ENCODE data around the gene TMEM94.
A peak's percentile ranks its signal among the peaks of the same experiment; 100 is the strongest.

The TMEM94 gene

DNA sequence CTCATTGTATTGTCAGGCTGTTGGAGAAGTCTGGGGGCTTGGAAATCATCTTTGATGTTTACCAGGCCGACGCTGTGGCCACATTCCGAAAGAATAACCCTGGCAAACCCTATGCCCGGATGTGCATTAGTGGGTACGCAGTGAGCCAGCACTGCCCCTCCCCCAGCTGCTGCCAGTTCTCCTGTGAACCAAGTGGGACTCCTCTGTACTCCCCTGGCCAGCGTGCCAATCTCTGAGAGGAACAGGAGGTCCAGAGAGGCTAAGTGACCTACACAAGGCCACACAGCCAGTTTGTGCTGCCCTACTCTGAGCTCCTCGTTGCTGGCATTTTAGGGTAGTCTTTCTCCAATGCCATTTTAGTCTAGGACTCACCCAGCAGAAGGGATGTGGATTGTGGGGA lies 67.2 kb downstream of the TMEM94 start:
- no peak overlapping the region for H3K9ac ChIP-seq (ENCODE audit: low read depth, low read length)
- peaks cover 45% of the 10 kb centered on the region for H3K36me3 ChIP-seq (ENCODE audit: control insufficient read depth, insufficient read depth, low read length)
- peaks cover 4% of the 10 kb centered on the region; the same call in 1 of the 2 replicates for H3K27me3 ChIP-seq (ENCODE audit: control insufficient read depth, insufficient read depth, low read length)
- H3K4me1 ChIP-seq (ENCODE audit: control insufficient read depth, insufficient read depth, low read length), result no peaks in the 10 kb centered on the region; the same call in 1 of the 2 replicates
- H3K27ac ChIP-seq (ENCODE audit: low read depth, low read length), result no peak overlapping the region
- H3K4me3 ChIP-seq (ENCODE audit: low read depth, low read length), result no peak overlapping the region
- no peaks in the 10 kb centered on the region for H3K9me3 ChIP-seq (ENCODE audit: control insufficient read depth, insufficient read depth, low read length)

GRCh38 chr17:75524269-75524969 lies 68.0 kb downstream of the TMEM94 start:
- H3K4me1 ChIP-seq (ENCODE audit: control insufficient read depth, insufficient read depth, low read length), result no peaks in the 10 kb centered on the region; the same call in 1 of the 2 replicates
- peak overlapping the region; percentile 87 for H3K27ac ChIP-seq (ENCODE audit: low read depth, low read length)
- H3K9ac ChIP-seq (ENCODE audit: low read depth, low read length), result peak overlapping the region; percentile 81; the same call in 1 of the 2 replicates
- peaks cover 37% of the 10 kb centered on the region for H3K36me3 ChIP-seq (ENCODE audit: control insufficient read depth, insufficient read depth, low read length)
- no peaks in the 10 kb centered on the region for H3K9me3 ChIP-seq (ENCODE audit: control insufficient read depth, insufficient read depth, low read length)
- H3K4me3 ChIP-seq (ENCODE audit: low read depth, low read length), result peak overlapping the region; percentile 86
- peaks cover 4% of the 10 kb centered on the region; the same call in 1 of the 2 replicates for H3K27me3 ChIP-seq (ENCODE audit: control insufficient read depth, insufficient read depth, low read length)

DNA sequence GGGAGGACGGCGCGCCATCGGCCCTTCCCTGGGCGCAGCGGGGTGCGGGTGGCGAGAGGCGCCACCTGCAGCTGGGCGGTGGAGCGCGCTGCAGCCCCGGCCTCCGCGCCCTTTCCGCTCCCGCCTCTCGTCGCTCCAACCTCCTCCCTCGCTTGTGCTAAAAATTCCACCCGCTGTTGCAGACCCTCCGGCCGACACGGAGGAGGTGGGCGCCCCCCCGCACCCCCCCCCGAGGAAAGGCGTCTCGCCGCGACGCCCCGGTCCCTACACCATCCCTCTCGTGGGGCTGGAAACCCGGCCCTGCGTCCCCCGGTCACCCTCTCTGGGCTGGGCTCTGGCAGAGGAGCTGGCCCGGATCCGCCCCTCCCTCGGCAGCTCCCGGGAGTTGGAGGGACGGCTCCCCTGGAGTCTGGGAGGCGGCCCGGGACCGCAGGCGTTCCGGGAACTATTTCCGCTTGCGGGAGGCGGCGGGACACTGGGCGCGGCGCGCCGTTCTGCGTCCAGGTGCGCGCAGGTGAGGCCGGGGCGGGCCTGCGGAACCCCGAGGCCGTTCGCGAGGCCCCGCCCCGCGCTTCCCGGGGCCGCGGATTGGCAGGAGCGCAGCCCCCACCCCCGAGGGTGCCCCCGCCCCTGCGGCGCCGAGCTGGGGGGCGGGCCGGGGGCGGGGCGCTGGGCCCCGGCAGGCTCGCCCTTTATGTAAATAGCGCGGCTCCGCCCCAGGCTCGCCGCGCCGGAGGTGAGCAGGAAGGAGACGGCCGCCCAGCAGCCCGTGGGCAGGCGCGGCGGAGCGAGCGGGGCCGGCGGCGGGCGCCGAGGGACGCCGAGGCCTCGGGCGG lies 68.8 kb downstream of the TMEM94 start, which contains the start of gene LLGL2:
Gene LLGL2, plus strand, starts transcription at position 728 of the 836 bp plus-strand sequence. CDS start 17,730 bp downstream, outside the sequence.
- no peaks in the 10 kb centered on the region for H3K9me3 ChIP-seq (ENCODE audit: control insufficient read depth, insufficient read depth, low read length)
- peak within 1 kb of the TSS; percentile 87 for H3K27ac ChIP-seq (ENCODE audit: low read depth, low read length)
- H3K9ac ChIP-seq (ENCODE audit: low read depth, low read length), result peak within 1 kb of the TSS; percentile 81
- H3K4me1 ChIP-seq (ENCODE audit: control insufficient read depth, insufficient read depth, low read length), result no peaks in the 10 kb centered on the region; the same call in 1 of the 2 replicates
- peaks cover 4% of the 10 kb centered on the region; the same call in 1 of the 2 replicates for H3K27me3 ChIP-seq (ENCODE audit: control insufficient read depth, insufficient read depth, low read length)
- peak within 1 kb of the TSS; percentile 86 for H3K4me3 ChIP-seq (ENCODE audit: low read depth, low read length)
- H3K36me3 ChIP-seq (ENCODE audit: control insufficient read depth, insufficient read depth, low read length), result peaks cover 31% of the 10 kb centered on the region

DNA sequence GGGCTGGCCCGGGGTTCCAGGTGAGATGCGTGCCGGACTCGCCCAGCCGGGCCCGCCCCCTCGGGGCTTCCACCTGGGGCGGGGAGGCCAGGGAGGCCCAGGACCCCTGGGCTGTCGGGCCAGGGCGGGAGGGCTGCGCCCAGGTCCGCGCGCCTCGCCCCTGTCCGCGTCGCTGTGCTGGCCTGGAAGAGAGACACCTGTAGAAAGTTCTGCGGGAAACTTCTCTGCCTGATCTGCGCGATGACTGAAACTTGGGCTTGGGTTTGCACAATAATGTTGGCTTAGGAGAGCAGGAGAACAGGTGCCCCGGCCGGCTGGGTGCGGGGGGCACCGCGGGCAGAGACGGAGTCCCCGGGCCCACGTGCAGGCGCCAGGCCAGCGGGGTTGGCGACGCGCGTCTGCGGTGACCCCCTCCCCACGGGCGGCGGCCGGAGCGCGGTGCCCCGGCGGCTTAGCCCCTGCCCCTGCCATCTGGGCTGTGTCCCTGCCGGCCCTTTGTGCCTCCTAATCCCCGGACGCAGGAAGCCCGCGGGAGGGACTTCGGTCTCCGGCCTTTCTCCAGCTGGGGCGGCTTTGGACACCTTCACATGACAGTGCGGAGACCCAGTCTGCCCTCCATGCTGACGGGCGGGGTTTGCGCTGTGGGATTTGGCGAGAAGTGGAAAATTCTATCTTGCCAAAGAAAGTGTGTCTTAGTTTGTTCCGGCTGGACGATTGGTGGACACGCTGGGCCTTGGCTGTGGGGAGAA lies 69.5 kb downstream of the TMEM94 start:
- Histone ChIP-seq H3K9me3 (ENCODE audit: control insufficient read depth, insufficient read depth, low read length) (no peaks in the 10 kb centered on the region), H3K27ac (ENCODE audit: low read depth, low read length) (peak overlapping the region; percentile 55), H3K4me3 (ENCODE audit: low read depth, low read length) (peak overlapping the region; percentile 86), H3K9ac (ENCODE audit: low read depth, low read length) (peak overlapping the region; percentile 16; the same call in 1 of the 2 replicates), H3K4me1 (ENCODE audit: control insufficient read depth, insufficient read depth, low read length) (peaks cover 4% of the 10 kb centered on the region; the same call in 1 of the 2 replicates), H3K27me3 (ENCODE audit: control insufficient read depth, insufficient read depth, low read length) (peaks cover 4% of the 10 kb centered on the region; the same call in 1 of the 2 replicates), H3K36me3 (ENCODE audit: control insufficient read depth, insufficient read depth, low read length) (peaks cover 29% of the 10 kb centered on the region)

GRCh38 chr17:75526555-75527270 lies 70.3 kb downstream of the TMEM94 start:
- H3K9me3 ChIP-seq (ENCODE audit: control insufficient read depth, insufficient read depth, low read length), result no peaks in the 10 kb centered on the region
- H3K4me3 ChIP-seq (ENCODE audit: low read depth, low read length), result peak overlapping the region; percentile 86
- peak overlapping the region; percentile 16; the same call in 1 of the 2 replicates for H3K9ac ChIP-seq (ENCODE audit: low read depth, low read length)
- H3K36me3 ChIP-seq (ENCODE audit: control insufficient read depth, insufficient read depth, low read length), result peaks cover 22% of the 10 kb centered on the region
- H3K27ac ChIP-seq (ENCODE audit: low read depth, low read length), result no peak overlapping the region
- H3K27me3 ChIP-seq (ENCODE audit: control insufficient read depth, insufficient read depth, low read length), result peaks cover 4% of the 10 kb centered on the region; the same call in 1 of the 2 replicates
- peaks cover 4% of the 10 kb centered on the region; the same call in 1 of the 2 replicates for H3K4me1 ChIP-seq (ENCODE audit: control insufficient read depth, insufficient read depth, low read length)

- Histone ChIP-seq H3K4me1 (ENCODE audit: control insufficient read depth, insufficient read depth, low read length) (0 out of 2 replicates have a peak, but pooled peaks cover 4% of the 10 kb centered on the region), H3K27ac (ENCODE audit: low read depth, low read length) (no peak overlapping the region), H3K9ac (ENCODE audit: low read depth, low read length) (no peak overlapping the region), H3K4me3 (ENCODE audit: low read depth, low read length) (no peak overlapping the region), H3K27me3 (ENCODE audit: control insufficient read depth, insufficient read depth, low read length) (peaks cover 4% of the 10 kb centered on the region; the same call in 1 of the 2 replicates), H3K36me3 (ENCODE audit: control insufficient read depth, insufficient read depth, low read length) (peaks cover 8% of the 10 kb centered on the region), H3K9me3 (ENCODE audit: control insufficient read depth, insufficient read depth, low read length) (no peaks in the 10 kb centered on the region)
These were observed 74.6 kb downstream of the TMEM94 start for GRCh38 chr17:75530837-75531720.

DNA sequence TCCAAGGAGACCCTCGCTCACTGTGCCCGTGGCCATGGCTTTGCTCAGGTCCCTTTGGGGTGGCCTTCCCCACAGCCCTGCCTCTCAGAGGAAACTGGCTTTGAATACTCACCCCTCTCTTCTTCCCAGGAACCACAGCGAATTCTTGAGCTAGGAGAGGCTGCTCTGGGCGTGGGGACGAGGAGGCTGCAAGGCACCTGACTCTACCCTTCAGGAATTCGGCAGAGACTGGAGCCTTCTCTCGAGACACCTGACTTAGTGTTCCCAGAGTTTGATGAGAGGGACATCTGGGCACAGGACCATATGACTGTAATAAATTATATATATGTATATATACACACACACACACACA lies 75.3 kb downstream of the TMEM94 start:
- Histone ChIP-seq H3K27ac (ENCODE audit: low read depth, low read length) (no peak overlapping the region), H3K36me3 (ENCODE audit: control insufficient read depth, insufficient read depth, low read length) (peaks cover 8% of the 10 kb centered on the region), H3K4me1 (ENCODE audit: control insufficient read depth, insufficient read depth, low read length) (0 out of 2 replicates have a peak, but pooled peaks cover 4% of the 10 kb centered on the region)

GRCh38 chr17:75535119-75535537 lies 78.7 kb downstream of the TMEM94 start:
- H3K27ac ChIP-seq (ENCODE audit: low read depth, low read length), result no peak overlapping the region
- 0 out of 2 replicates have a peak, but pooled peaks cover 4% of the 10 kb centered on the region for H3K4me1 ChIP-seq (ENCODE audit: control insufficient read depth, insufficient read depth, low read length)
- no peaks in the 10 kb centered on the region for H3K27me3 ChIP-seq (ENCODE audit: control insufficient read depth, insufficient read depth, low read length)
- no peaks in the 10 kb centered on the region for H3K9me3 ChIP-seq (ENCODE audit: control insufficient read depth, insufficient read depth, low read length)
- peaks cover 8% of the 10 kb centered on the region for H3K36me3 ChIP-seq (ENCODE audit: control insufficient read depth, insufficient read depth, low read length)
- no peak overlapping the region for H3K9ac ChIP-seq (ENCODE audit: low read depth, low read length)
- no peak overlapping the region for H3K4me3 ChIP-seq (ENCODE audit: low read depth, low read length)

More for the DNA sequence above, 75.3 kb downstream of the TMEM94 start:
- Histone ChIP-seq H3K9me3 (ENCODE audit: control insufficient read depth, insufficient read depth, low read length) (no peaks in the 10 kb centered on the region), H3K4me3 (ENCODE audit: low read depth, low read length) (no peak overlapping the region), H3K27me3 (ENCODE audit: control insufficient read depth, insufficient read depth, low read length) (no peaks in the 10 kb centered on the region), H3K9ac (ENCODE audit: low read depth, low read length) (no peak overlapping the region)

GRCh38 chr17:75535871-75536270 lies 79.4 kb downstream of the TMEM94 start:
- 0 out of 2 replicates have a peak, but pooled peaks cover 1% of the 10 kb centered on the region for H3K4me1 ChIP-seq (ENCODE audit: control insufficient read depth, insufficient read depth, low read length)
- H3K27ac ChIP-seq (ENCODE audit: low read depth, low read length), result no peak overlapping the region
- no peak overlapping the region for H3K9ac ChIP-seq (ENCODE audit: low read depth, low read length)
- H3K4me3 ChIP-seq (ENCODE audit: low read depth, low read length), result no peak overlapping the region
- H3K36me3 ChIP-seq (ENCODE audit: control insufficient read depth, insufficient read depth, low read length), result peaks cover 8% of the 10 kb centered on the region
- H3K27me3 ChIP-seq (ENCODE audit: control insufficient read depth, insufficient read depth, low read length), result no peaks in the 10 kb centered on the region
- no peaks in the 10 kb centered on the region for H3K9me3 ChIP-seq (ENCODE audit: control insufficient read depth, insufficient read depth, low read length)
